ENCODE results near the gene PRDM5.

The PRDM5 gene

GRCh38 chr4:120815361-120815760 is 107.2 kb downstream of the PRDM5 start:
- no peak for DNase-seq

- DNase-seq, result no peak
Observed at GRCh38 chr4:120814886-120815285, 107.6 kb downstream of the PRDM5 start.

GRCh38 chr4:120812216-120812615 is 110.3 kb downstream of the PRDM5 start:
- no peak for DNase-seq

GRCh38 chr4:120809518-120809917 is 113.0 kb downstream of the PRDM5 start:
- DNase-seq, result no peak

GRCh38 chr4:120808475-120809141 is 113.9 kb downstream of the PRDM5 start:
- DNase-seq, result no peak

GRCh38 chr4:120801137-120801758 is 121.3 kb downstream of the PRDM5 start:
- no peak for DNase-seq

GRCh38 chr4:120798570-120798969 is 124.0 kb downstream of the PRDM5 start:
- DNase-seq, result no peak

- no peak for DNase-seq
Observed at GRCh38 chr4:120796271-120796670, 126.3 kb downstream of the PRDM5 start.

GRCh38 chr4:120785202-120785601 is 137.3 kb downstream of the PRDM5 start:
- DNase-seq, result no peak

- no peak for DNase-seq
Observed at GRCh38 chr4:120777459-120777858, 145.1 kb downstream of the PRDM5 start.

GRCh38 chr4:120775431-120775830 is 147.1 kb downstream of the PRDM5 start:
- no peak for DNase-seq

GRCh38 chr4:120773641-120774040 is 148.9 kb downstream of the PRDM5 start:
- no peak for DNase-seq

GRCh38 chr4:120771907-120772306 is 150.6 kb downstream of the PRDM5 start:
- DNase-seq, result no peak

- no peak for DNase-seq
Observed at GRCh38 chr4:120770897-120771296, 151.6 kb downstream of the PRDM5 start.

GRCh38 chr4:120769227-120769626 is 153.3 kb downstream of the PRDM5 start:
- no peak for DNase-seq

GRCh38 chr4:120765260-120765680 is 157.3 kb downstream of the PRDM5 start:
- no peak for DNase-seq

GRCh38 chr4:120763650-120764049 is 158.9 kb downstream of the PRDM5 start:
- no peak for DNase-seq

- no peak for DNase-seq
Observed at GRCh38 chr4:120761070-120761469, 161.5 kb downstream of the PRDM5 start.

GRCh38 chr4:120760047-120760446 is 162.5 kb downstream of the PRDM5 start:
- DNase-seq, result no peak

- DNase-seq, result no peak
Observed at GRCh38 chr4:120755864-120756263, 166.7 kb downstream of the PRDM5 start.

- DNase-seq, result no peak
Observed at GRCh38 chr4:120754590-120754989, 167.9 kb downstream of the PRDM5 start.

- DNase-seq, result no peak
Observed at GRCh38 chr4:120753854-120754253, 168.7 kb downstream of the PRDM5 start.

GRCh38 chr4:120750152-120750525 is 172.4 kb downstream of the PRDM5 start:
- DNase-seq, result no peak

- no peak for DNase-seq
Observed at GRCh38 chr4:120749445-120750151, 172.9 kb downstream of the PRDM5 start.

Measured in CD4-positive, alpha-beta T cell treated with Interleukin-17A for 4 hours (primary cell).